HG02763 (cell line): Measurements from ENCODE around the gene XXYLT1.
"Not testable (repeated sequence)": the region's sequence is repeated elsewhere in the genome, so short reads cannot be mapped to it uniquely, and the experiment has no call there.

Source experiments
- ATAC-seq: cut with Tn5 transposase; IDR thresholded peaks from one replicate; pipeline ENCODE4 v1.9.1; 2021; ENCODE audit warnings: mild to moderate bottlenecking, moderate library complexity; ENCODE audit not compliant: unreplicated experiment

Gene XXYLT1

GRCh38 chr3:195056506-195056905 lies 214.5 kb downstream of the XXYLT1 start:
- ATAC-seq, result no peak

- ATAC-seq, result no peak
Observed at GRCh38 chr3:195054311-195054710, 216.6 kb downstream of the XXYLT1 start.

GRCh38 chr3:195052939-195053338 lies 218.0 kb downstream of the XXYLT1 start:
- ATAC-seq, result no peak

DNA sequence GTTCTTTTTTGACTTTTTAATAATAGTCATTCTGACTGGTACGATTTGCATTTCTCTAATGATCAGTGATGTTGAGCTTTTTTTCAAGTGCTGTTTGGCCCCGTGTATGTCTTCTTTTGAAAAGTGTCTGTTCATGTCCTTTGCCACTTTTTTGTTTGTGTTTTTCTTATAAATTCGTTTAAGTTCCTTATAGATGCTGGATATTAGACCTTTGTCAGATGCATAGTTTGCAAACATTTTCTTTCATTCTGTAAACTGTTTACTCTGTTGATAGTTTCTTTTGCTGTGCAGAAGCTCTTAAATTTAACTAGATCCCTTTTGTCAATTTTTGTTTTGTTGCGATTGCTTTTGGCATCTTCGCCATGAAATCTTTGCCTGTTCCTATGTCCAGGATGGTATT lies 220.7 kb downstream of the XXYLT1 start:
- not testable (repeated sequence) for ATAC-seq

DNA sequence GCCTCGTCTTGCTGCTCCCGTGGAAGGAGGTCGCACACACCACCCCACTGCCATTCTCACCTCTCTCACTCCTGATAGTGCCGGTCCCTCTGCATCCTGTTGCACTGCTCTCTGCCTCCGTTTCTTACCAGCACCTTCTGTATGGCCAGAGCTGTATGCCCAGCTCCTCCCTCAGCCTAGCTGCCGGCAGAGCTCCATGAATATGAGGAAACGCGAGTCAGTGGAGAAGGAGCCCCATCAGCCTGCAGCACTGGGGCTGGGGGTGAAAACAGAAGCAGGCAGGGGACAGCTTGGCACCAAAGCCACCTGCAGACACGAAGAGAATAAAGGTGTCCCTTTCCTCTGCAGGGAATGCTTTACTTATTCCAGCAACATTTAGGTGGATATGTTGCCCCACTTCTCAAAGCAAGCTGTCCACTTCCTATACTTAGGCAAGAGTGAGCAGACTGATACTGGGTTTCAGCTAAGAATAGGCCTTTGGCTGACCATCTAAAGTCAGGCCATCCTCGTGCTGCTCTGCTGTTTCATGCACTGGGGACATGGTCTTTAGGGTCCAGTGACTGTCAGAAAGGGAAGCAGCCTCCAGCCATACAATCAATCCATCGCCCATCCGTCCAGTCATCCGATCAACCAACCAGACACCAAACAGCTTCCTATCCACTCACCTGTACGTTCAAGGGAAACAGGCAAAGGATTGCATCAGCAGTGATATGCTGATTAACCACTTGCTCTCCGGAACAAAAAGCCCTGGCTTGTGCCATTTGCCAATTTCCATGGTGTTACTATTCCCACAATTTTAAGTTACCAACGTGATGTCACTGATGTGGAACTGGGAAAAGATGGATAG lies 222.7 kb downstream of the XXYLT1 start:
- no peak for ATAC-seq

- ATAC-seq, result no peak
Observed at GRCh38 chr3:195047536-195047935, 223.4 kb downstream of the XXYLT1 start.

DNA sequence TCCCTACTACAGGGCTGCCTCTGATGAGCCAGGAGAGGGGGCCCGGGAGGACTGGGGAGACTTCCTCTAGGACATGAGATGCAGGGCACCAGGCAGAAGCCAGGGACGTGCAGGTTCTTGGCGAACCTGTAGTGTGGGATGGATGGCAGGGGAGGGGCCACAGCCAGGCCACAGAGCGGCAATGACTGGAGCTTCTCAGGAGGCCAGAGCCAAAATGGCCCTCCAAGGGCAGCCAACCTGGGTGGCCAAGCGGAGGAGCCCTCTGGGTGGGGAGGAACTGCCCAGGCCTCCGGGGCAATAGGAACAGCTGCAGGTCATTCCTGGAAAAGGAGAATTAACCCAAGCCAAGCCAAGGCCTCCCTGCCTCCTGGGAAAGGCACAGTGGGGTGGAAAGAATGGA lies 224.5 kb downstream of the XXYLT1 start:
- no peak for ATAC-seq

DNA sequence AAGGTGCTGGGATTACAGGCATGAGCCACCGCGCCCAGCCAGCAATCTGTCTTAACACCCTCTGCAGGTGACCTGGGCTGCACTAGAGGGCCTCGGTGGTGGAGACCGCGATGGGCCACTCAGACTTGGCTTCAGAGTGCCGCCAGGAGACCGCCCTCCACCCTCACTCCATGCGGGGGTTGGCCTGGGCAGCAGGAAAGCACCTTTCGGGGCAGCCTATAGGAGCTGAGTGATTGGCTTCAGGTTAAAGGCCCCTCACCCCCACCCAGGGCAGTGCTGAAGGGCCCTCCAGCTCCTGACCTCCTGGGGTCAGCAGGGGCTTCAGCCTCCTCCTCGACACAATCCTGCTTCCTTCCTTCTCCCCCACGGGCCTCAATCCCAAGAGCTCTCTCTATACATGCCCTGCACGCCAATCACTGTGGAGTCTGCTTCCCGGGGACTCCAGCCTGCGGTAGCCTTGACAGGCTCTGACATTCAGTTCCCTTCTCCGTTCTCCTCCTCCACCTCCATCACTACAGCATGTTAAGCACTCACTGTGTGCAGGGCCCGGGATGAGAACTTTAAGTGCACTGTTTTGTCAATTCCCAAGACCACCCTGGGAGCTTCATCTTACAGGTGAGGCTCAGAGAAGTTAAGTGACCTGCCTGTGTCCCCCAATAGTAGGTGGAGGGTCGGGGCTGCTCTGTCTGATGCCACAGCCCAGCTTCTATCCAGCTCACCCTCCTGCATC lies 225.3 kb downstream of the XXYLT1 start:
- ATAC-seq, result no peak

GRCh38 chr3:195044411-195044810 lies 226.5 kb downstream of the XXYLT1 start:
- ATAC-seq, result no peak

DNA sequence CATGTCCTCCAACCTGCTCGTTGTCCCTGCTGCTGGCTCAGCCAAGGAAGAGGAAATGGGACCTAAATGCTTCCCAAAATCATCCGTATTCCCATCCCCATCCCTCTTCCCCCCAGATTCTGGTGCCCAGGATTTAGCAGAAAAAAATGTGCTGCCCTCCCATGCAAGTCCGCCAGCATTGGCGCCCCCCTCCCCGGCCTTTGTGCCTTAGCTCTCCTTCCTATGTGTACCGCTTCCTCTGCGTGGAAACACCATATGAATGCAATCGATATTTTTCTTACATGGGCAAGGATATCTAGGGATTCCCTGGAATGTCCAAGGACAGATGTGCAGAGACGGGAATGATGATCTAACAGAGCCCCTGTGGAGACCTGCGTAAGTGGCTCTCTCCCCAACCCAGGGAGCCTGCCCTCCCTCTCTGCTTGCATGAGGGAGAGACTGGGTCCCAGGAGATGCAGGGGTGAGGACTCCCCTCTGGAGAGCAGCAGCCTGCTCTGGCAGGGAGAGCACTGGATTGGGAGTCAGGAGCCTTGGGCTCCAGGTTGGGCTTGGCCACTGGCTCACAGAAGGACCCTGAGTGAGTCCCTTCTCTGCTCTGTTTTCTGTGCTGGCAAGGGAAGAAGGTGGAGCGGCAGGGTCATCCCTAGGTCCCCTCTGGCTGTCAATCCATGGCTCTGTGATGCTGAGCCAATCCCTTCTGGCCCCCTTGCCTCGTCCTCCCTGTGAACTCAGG lies 227.2 kb downstream of the XXYLT1 start:
- ATAC-seq, result no peak

- ATAC-seq, result no peak
Observed at GRCh38 chr3:195042743-195043606, 228.0 kb downstream of the XXYLT1 start.

DNA sequence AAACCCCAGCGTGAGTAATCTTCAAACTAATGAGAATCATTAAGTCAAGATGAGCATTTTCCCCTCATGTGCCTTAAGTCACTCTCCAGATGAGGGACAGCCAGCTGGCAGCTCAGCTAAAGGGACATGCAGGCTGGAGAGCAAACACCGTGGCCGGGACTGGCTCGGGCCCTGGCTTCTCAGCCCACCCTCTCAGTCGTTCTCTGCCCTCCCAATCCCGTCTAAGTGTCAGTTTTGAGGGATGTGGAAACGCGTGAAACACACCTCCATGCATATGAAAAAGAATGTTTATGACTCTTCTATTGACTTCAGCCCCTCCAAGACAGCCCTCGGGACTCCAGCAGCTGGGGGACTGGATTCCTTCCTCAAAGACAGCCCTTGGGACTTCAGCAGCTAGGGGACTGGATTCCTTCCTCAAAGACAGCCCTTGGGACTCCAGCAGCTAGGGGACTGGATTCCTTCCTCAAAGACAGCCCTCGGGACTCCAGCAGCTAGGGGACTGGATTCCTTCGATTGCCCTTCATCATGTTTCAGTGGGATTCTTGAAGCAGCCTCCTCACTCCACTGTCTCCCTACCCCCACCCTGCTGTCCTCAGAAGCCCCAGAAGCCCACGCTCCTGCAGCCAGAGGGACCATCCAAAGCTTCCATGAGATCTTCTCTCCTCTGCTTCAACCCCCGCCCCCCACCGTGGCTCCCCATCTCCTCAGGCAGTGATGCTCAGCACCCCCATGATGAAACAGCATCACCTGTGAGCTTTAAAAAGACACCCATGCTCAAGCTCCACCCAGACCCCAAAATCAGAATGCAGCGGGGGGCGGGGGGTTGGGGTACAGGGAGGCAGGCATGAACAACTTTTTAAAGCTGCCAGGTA lies 228.9 kb downstream of the XXYLT1 start:
- no peak for ATAC-seq

- ATAC-seq, result no peak
Observed at GRCh38 chr3:195040773-195041520, 230.0 kb downstream of the XXYLT1 start.

DNA sequence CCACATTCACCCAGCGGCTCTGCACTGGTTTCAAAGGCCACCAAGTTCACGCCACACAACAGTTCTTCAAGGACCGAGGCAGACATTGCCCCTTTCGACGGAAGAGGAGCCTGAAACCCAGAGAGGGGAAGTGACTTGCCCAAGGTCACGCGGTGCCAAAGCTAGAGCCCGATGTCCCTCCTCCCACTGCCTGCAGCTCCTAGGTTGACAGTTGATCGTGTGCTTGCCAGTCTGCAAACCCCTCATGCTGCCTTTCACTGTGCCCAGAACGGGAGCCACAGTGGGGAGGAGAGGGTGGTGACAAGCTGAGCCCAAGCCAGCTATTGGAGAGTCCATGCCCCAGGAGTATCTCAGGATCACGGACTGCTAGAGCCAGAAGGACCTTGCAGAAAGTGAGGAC lies 230.9 kb downstream of the XXYLT1 start:
- no peak for ATAC-seq

GRCh38 chr3:195039180-195039843 lies 231.6 kb downstream of the XXYLT1 start:
- ATAC-seq, result no peak

DNA sequence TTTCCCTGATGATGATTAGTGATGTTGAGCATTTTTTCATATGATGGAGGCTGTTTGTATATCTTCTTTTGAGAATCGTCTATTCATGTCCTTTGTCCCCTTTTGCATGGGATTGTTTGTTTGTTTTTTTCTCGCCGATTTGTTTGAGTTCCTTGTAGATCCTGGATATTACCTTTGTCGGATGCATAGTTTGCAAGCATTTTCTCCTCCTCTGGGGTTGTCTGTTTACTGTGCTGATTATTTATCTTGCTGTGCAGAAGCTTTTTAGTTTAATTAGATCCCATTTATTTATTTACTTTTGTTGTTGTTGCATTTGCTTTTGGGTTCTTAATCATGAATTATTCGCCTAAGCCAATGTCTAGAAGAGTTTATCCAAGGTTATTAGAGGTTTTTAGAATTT lies 232.8 kb downstream of the XXYLT1 start:
- no peak for ATAC-seq

DNA sequence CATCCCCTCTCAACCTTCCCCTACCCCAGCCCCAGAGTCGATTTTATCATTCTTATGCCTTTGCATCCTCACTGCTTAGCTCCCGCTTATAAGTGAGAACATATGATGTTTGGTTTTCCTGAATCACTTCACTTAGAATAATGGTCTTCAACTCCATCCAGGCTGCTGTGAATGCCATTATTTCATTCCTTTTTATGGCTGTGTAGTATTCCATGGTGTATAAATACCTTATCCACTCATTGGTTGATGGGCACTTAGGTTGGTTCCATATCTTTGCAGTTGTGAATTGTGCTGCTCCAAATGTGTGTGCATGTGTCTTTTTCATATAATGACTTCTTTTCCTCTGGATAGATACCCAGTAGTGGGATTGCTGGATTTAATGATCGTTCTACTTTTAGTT lies 233.4 kb downstream of the XXYLT1 start:
- ATAC-seq, result not testable (repeated sequence)

DNA sequence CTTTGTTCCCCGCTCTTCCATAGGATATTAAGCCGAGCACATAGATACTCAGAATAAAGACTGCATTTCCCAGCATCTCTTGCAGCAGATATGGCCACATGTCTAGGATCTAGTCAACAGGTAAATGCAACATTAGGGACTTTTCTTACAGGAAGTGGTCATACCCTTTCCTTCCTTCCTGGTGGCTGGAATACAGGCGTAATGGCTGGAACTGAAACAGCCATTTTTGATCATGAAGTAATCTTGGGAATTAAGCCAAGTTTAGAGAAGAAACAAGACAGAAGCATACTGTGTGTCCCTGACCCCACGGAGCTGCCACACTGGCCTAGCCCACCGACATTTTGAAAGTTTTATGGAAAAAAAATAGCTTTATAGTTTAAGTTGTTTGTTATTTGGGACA lies 234.0 kb downstream of the XXYLT1 start:
- ATAC-seq, result no peak
